ENCODE measurements around the gene CDK14. TPM values are rescaled to one million over a fixed set of nuclear protein-coding genes. Genes with fewer than 3 reads are reported as not detected.

CDK14 gene
- total RNA-seq, 2 donors from 2014 or later, result 10.8 to 14.6 TPM

DNA sequence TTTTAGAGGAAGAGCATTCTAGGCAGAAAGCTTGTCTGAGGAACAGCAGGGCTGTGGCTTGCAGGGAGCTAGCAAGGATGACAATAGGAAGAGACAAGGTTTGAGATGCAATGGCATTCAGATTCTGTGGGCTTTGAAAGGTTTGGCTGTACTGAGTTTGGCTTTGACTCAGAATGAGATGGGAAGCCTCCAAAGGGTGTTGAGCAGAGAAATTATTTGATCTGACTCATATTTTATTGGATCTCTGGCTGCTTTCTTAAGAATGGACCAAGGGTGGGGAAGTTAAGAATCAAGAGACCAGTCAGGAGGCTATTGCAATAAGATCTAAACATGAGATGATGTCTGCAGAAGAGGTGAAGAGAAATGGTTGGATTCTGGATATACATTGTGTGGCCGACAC, 273.2 kb downstream of the CDK14 start:
- Histone ChIP-seq H3K4me1 (ENCODE audit: control insufficient read depth in 1 of 2, low read depth in 2 of 2) (no peaks in the 10 kb centered on the region), H3K27me3 (replicated peaks; ENCODE audit: insufficient read depth) (no peaks in the 10 kb centered on the region), H3K9me3 (no peaks in the 10 kb centered on the region), H3K36me3 (no peaks in the 10 kb centered on the region), H3K27ac (no peak overlapping the region), H3K4me3 (no peak overlapping the region)
- TF ChIP-seq, protein P1, sequence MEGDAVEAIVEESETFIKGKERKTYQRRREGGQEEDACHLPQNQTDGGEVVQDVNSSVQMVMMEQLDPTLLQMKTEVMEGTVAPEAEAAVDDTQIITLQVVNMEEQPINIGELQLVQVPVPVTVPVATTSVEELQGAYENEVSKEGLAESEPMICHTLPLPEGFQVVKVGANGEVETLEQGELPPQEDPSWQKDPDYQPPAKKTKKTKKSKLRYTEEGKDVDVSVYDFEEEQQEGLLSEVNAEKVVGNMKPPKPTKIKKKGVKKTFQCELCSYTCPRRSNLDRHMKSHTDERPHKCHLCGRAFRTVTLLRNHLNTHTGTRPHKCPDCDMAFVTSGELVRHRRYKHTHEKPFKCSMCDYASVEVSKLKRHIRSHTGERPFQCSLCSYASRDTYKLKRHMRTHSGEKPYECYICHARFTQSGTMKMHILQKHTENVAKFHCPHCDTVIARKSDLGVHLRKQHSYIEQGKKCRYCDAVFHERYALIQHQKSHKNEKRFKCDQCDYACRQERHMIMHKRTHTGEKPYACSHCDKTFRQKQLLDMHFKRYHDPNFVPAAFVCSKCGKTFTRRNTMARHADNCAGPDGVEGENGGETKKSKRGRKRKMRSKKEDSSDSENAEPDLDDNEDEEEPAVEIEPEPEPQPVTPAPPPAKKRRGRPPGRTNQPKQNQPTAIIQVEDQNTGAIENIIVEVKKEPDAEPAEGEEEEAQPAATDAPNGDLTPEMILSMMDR (IDR thresholded peaks at IDR 0.05), result no peak
- DNase-seq (ENCODE audit: low spot score) (no peak), ATAC-seq (ENCODE audit: insufficient number of reproducible peaks, low FRiP score, low read depth) (no peak)

DNA sequence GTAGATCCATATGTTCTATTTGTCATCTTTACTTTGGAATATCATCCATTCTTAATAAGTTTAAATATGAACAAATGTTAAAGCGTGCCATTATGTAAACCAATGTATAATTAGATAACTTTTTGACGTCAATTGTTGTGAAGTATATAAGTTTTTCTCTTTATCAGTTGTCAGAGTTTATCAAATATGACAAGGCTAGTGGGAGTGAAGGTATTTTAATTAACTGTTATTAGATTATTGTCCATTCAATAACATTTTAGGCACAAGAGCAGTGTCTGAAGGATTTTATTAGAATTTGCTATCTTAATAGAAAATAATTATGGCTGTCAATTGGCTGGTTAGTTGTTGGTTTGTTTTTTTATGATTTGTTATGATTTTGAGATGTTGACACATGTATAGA, 280.6 kb downstream of the CDK14 start:
- ATAC-seq (ENCODE audit: insufficient number of reproducible peaks, low FRiP score, low read depth), result no peak
- H3K9me3 ChIP-seq, result no peaks in the 10 kb centered on the region
- H3K27me3 ChIP-seq (replicated peaks; ENCODE audit: insufficient read depth), result no peaks in the 10 kb centered on the region
- DNase-seq (ENCODE audit: low spot score), result no peak
- H3K4me3 ChIP-seq, result no peak overlapping the region
- TF ChIP-seq, protein P1 (IDR thresholded peaks at IDR 0.05), result no peak
- no peak overlapping the region for H3K27ac ChIP-seq
- H3K4me1 ChIP-seq (ENCODE audit: control insufficient read depth in 1 of 2, low read depth in 2 of 2), result no peaks in the 10 kb centered on the region
- H3K36me3 ChIP-seq, result no peaks in the 10 kb centered on the region

DNA sequence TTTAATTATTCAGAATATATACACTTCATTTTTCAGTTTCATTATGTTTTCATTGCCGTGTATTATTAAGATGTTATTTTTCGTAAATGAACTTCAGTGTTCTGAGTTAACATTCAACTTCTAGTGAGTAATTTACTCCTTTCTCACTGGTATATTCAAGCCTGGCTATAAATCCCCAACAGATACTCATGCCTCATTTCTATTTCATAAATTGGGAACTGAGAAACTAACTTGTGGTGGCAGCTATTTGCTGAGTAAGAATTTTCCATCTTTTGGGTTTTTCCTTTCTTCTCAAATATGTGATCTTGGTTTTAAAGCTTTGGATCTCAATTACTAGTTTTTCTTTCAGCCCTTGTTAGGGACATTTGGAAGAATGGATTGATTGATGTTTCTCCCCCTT, 281.1 kb downstream of the CDK14 start:
- Histone ChIP-seq H3K9me3 (no peaks in the 10 kb centered on the region), H3K4me1 (ENCODE audit: control insufficient read depth in 1 of 2, low read depth in 2 of 2) (no peaks in the 10 kb centered on the region), H3K36me3 (no peaks in the 10 kb centered on the region), H3K27ac (no peak overlapping the region), H3K27me3 (replicated peaks; ENCODE audit: insufficient read depth) (no peaks in the 10 kb centered on the region), H3K4me3 (no peak overlapping the region)
- TF ChIP-seq, protein P1 (IDR thresholded peaks at IDR 0.05), result no peak
- no peak for DNase-seq (ENCODE audit: low spot score)
- ATAC-seq (ENCODE audit: insufficient number of reproducible peaks, low FRiP score, low read depth), result no peak

DNA sequence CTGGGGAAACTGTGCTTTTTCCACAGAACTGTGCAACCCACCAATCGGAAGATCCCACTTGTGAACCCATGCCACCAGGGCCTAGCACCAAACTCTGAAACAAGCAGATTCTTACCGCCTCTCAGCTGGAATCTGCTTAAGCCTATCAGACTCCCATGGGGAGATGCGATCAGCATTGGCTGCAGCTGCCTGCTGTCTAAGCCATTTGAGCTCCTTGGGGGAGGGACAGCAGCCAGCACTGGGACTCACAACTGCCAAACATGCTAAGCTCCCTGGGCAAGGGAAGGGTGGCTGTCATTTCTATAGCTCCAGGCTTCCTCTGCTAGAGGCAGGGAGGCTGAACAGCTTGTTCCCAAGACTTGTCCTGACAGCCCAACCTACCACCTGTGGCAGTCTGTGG, 283.8 kb downstream of the CDK14 start:
- H3K9me3 ChIP-seq, result no peaks in the 10 kb centered on the region
- no peaks in the 10 kb centered on the region for H3K36me3 ChIP-seq
- H3K27ac ChIP-seq, result no peak overlapping the region
- H3K4me1 ChIP-seq (ENCODE audit: control insufficient read depth in 1 of 2, low read depth in 2 of 2), result no peaks in the 10 kb centered on the region
- TF ChIP-seq, protein P1 (IDR thresholded peaks at IDR 0.05), result no peak
- no peak overlapping the region for H3K4me3 ChIP-seq
- no peak for DNase-seq (ENCODE audit: low spot score)
- H3K27me3 ChIP-seq (replicated peaks; ENCODE audit: insufficient read depth), result no peaks in the 10 kb centered on the region
- ATAC-seq (ENCODE audit: insufficient number of reproducible peaks, low FRiP score, low read depth), result no peak

DNA sequence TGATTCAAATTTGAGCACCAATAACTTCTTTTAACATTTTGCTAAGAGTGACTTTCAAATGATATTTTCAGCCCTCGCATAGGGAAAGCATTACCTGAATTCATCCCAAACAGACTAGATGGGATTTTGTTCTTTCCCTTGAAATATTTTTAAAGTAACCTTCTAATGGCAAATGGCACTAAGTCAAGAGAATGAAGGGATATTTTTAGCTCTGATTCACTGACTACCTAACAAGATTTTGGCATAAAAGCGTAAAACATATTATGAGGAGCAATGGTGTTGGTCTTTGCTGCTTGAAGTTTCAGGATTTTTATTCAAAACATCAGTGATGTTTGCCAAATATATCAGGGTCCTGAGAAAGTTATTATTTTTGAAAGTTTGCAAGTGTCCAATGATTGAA, 290.3 kb downstream of the CDK14 start:
- Histone ChIP-seq H3K27ac (peak overlapping the region in 1 of 2 donors; percentile 42), H3K4me3 (peak overlapping the region; percentile 10), H3K27me3 (replicated peaks; ENCODE audit: insufficient read depth) (no peaks in the 10 kb centered on the region), H3K36me3 (no peaks in the 10 kb centered on the region), H3K9me3 (no peaks in the 10 kb centered on the region), H3K4me1 (ENCODE audit: control insufficient read depth in 1 of 2, low read depth in 2 of 2) (peaks cover 6 to 10% of the 10 kb centered on the region in 2 donors)
- TF ChIP-seq, protein P1 (IDR thresholded peaks at IDR 0.05), result no peak
- ATAC-seq (ENCODE audit: insufficient number of reproducible peaks, low FRiP score, low read depth) (no peak), DNase-seq (ENCODE audit: low spot score) (no peak)

Data from thoracic aorta (tissue), 2 donors.